Lower leg skin (tissue), 3 donors: Measurements from ENCODE around the gene IPP.

ENCODE experiments used
- POLR2A ChIP-seq, 2 donors: fragments of 450-650 bp; IDR thresholded peaks; one replicate each; pipeline ENCODE4 v1.6.1; 2016 to 2017; ENCODE audit warnings: antibody characterized with exemption in 2 of 2, mild to moderate bottlenecking in 1 of 2, moderate library complexity in 1 of 2
- TF ChIP-seq, protein P1 (sequence below), 3 donors: fragments of 450-650 bp; IDR thresholded peaks; one replicate each; pipeline ENCODE4 v1.5.1; 2016; ENCODE audit warnings: antibody characterized with exemption in 3 of 3, mild to moderate bottlenecking in 3 of 3, moderate library complexity in 2 of 3

DNA sequence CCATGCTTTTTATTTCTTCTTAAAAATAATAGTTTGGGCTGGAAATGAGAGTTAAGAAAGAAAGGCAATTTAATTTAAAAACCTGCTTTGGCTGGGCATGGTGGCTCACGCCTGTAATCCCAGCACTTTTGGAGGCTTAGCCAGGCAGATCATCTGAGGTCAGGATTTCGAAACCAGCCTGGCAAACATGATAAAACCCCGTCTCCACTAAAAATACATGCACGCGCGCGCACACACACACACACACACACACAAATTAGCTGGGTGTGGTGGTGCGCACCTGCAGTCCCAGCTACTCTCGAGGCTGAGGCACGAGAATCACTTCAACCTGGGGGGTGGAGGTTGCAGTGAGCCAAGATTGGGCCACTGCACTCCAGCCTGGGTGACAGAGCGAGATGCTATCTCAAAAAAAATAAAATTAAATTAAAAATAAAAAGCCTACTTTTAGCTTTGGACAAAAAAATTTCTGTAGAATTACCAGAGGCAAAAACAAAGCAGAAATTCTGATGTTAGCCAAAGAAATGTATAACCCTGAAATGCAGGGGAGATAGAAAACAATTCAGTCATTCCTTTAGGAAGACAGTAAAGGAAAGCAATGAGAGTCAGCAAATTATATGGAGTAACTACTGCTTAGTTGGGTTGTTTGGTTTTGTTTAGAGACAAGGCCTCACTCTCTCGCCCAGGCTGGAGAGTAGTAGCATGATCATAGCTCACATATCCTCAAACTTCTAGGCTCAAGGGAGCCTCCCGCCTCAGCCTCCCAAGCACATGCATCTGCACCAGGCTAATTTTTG is 15.7 kb upstream of the IPP start:
- TF ChIP-seq, protein P1, sequence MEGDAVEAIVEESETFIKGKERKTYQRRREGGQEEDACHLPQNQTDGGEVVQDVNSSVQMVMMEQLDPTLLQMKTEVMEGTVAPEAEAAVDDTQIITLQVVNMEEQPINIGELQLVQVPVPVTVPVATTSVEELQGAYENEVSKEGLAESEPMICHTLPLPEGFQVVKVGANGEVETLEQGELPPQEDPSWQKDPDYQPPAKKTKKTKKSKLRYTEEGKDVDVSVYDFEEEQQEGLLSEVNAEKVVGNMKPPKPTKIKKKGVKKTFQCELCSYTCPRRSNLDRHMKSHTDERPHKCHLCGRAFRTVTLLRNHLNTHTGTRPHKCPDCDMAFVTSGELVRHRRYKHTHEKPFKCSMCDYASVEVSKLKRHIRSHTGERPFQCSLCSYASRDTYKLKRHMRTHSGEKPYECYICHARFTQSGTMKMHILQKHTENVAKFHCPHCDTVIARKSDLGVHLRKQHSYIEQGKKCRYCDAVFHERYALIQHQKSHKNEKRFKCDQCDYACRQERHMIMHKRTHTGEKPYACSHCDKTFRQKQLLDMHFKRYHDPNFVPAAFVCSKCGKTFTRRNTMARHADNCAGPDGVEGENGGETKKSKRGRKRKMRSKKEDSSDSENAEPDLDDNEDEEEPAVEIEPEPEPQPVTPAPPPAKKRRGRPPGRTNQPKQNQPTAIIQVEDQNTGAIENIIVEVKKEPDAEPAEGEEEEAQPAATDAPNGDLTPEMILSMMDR (IDR thresholded peaks at IDR 0.05) = no peak
- TF ChIP-seq POLR2A (IDR thresholded peaks at IDR 0.05) = no peak
